ENCODE data around the gene KLHL25. TPM values are rescaled to one million over a fixed set of nuclear protein-coding genes. Genes with fewer than 3 reads are reported as not detected.
"Not testable (repeated sequence)": the region's sequence is repeated elsewhere in the genome, so short reads cannot be mapped to it uniquely, and the experiment has no call there.

Gene KLHL25
- total RNA-seq, 1 donor from 2014 or later: 12.5 TPM

DNA sequence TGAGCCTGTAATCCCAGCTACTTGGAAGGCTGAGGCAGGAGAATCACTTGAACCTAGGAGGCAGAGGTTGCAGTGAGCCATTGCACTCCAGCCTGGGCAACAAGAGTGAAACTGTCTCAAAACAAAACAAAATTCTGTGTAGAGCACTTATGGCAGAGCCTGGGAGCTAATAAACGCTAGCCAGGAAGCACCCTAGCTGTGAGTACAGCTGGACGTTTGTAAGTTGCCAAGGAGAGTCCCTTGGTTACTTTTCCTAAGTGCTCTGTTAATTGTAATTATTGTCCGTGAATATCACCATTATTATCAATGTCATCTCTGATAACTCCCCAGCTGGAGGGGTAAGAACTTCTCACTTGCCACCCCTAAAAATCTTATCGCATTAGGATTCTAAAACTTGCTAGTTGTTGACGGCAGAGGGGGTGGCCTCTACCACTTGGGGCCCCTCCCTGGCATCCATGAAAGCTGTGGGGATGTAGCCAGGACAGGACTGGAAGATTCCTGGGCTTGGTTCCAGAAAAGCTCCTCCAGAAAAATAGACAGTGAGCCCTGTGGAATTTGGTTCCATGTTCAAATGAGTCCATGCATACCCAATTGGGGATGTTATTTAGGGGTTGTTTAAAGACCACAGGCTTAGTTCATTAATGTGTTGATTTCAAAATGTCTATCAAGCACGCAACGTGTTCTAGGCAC, 9.9 kb upstream of the KLHL25 start:
- DNase-seq (ENCODE audit: low spot score): no peak

DNA sequence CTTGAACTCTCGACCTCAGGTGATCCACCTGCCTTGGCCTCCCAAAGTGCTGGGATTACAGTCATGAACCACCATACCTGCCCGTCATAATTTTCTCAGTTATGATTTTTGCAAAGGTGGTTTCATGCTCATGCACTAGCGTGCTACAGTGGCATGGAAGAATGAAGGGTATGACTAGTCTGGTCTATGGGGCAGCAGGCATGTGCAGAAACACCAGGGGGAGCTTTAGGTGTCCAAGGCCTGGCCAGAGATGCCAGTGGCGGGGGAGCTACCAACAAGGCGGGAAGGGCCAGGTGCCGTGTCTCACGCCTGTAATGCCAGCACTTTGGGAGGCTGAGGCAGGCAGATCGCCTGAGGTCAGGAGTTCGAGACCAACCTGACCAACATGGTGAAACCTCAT, 7.9 kb upstream of the KLHL25 start:
- DNase-seq (ENCODE audit: low spot score): not testable (repeated sequence)

DNA sequence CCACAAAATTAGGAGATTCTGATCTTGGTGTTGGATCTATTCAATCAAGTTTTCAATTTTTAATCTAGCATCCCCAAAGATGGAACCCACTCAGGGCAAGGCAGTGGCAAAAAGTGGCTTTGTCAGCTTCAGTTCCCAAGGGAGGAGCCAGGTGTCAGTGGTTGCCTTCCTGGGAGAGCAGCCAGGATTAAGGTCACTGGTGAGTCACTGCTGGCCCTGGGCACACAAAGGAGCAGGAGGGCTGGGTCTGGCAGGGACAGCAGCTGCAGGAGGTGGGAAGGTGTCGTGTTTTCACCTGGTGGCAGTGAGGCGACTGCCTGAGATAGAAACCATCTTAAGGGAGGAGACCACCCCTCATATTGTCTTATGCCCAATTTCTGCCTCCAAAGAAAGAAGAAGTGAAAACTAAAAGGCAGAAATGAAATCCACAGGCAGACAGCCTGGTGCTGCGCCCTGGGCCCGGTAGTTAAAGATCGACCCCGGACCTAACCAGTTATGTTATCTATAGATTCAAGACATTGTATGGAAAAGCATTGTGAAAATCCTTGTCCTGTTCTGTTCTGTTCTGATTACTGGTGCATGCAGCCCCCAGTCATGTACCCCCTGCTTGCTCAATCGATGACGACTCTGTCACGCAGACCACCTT, 5.9 kb upstream of the KLHL25 start:
- DNase-seq (ENCODE audit: low spot score): peak; percentile 85

GRCh38 chr15:85796371-85796770, 1.6 kb upstream of the KLHL25 start:
- DNase-seq (ENCODE audit: low spot score): not testable (repeated sequence)

- peak; percentile 46 for DNase-seq (ENCODE audit: low spot score)
Observed at GRCh38 chr15:85795337-85796305, 896 bp upstream of the KLHL25 start.

DNA sequence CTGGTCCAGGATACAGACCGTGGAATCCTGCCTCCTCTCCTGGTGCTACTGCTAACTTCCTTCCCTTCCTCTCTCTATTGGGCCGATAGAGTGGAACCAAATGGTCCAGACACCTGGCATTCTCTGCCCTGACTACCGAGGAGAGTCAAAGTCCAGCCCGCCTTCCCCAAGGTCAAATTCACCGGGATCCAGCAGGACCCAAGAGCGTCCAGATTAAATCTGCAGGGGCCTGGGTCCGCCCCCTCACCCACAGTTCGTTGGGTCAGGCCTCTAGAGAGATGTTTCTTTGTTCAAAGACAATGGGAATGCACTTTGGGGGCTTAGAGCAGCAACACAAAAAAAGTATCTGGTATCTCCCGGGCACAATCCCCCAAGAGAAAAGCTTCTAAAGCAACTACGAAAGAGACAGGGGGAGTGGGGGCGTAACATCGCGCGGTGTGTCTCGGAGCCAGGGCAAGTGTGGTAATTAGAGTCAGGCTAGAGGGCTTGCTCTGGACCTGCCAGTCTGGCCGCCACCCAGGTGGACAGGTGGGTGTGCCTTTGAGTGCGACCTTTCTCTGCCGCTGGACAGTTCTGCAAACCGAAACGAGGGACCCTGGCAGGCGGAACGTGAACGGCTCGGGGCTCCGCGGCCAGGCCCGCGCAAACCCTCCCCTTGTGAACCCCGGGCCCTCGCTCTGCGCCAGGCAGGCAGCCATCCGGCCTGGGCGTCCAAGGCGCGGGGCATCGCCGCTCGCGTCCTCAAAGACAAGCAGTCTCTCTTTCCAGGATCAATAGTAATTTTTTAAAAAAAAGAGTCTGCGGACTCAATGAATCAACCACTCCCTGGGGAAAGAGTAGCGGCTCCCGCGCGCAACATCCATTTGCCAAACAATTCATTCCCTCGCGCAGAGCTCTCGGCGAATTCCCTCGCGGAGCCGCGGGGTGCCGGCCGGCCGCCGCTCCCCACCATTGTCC, 806 bp downstream of the KLHL25 start:
- DNase-seq (ENCODE audit: low spot score): no peak

DNA sequence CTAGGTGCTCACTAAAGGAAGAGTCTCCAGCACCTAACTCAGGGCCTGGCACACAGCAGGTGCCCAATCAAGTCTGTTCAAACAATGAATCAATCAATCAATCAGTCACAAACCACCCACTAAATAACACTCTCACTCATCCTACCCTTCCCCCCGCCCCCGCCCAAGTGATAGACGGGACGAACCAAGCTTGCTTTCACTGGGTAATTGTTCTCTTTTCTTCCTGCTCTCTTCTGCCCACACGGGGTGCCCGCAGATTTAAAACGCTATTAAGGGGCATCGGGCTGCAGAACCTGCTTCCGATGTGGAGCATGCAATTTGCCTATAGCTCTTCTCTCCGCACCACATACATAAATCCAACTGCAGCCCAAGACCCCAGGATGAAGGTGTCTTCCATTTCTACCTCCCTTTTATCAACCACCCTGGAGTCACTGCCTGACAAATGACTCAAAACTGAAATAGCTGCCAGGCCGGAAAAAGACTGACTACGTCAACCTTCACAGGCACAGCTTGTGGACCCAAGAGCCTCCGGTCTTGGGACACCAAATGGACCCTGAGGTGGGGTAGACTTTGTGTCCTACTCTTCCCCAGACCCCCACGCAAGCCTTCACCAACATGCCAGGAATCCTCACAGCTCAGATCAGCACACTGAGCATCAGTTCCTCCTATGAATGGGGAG, 1.7 kb downstream of the KLHL25 start:
- DNase-seq (ENCODE audit: low spot score): no peak

- no peak for DNase-seq (ENCODE audit: low spot score)
Observed at GRCh38 chr15:85792102-85792731, 2.5 kb downstream of the KLHL25 start.

- DNase-seq (ENCODE audit: low spot score): no peak
Observed at GRCh38 chr15:85789496-85789875, 5.2 kb downstream of the KLHL25 start.

DNA sequence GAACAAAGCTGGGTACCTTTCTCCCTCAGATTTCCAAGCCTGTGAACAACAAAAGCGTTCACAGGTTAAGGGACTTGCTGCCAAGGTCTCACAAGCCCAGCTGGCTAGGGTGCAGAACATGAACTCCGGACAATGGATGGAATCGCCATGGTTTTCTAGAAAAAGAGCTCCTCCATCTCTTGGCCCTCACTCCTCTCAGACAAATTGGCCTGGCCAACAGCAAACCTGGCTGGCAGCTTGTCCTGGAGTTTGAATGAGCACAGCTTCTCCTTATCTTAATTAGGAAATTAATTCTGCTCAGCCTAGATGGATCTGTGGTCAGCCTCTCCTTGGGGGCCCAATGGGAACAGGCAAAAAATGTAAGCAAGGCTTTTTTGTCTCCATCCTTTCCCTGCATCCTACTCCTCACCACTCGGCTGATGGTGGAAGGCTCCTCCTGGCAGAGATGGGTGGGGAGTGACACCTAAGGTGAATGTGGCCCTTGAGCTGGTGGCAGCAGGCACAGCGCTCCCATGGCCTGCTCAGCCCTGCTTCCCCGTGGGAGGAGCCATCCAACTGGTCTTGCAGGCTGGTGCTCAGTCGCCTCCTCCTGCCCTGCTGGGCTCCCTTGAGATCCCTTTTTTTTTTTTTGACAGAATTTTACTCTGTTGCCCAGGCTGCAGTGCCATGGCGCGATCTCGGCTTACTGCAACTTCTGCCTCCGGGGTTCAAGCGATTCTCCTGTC, 5.8 kb downstream of the KLHL25 start:
- peak; percentile 79 for DNase-seq (ENCODE audit: low spot score)

DNA sequence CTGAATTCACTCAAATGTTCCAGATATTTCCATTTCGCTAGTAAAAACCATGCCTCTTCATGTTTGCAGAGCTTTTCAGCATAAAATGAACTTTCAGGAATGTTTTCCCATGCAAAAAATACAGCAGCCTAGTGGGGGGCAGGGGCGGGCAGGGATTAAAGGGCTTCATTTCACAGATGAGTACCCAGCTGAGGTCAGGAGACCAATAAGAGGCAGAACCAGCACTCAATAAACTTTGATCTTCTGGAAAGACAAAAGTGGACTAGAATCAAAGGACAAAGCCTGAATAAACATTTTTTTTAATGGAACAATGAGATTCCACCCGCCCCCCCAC, 8.0 kb downstream of the KLHL25 start:
- DNase-seq (ENCODE audit: low spot score): no peak

DNA sequence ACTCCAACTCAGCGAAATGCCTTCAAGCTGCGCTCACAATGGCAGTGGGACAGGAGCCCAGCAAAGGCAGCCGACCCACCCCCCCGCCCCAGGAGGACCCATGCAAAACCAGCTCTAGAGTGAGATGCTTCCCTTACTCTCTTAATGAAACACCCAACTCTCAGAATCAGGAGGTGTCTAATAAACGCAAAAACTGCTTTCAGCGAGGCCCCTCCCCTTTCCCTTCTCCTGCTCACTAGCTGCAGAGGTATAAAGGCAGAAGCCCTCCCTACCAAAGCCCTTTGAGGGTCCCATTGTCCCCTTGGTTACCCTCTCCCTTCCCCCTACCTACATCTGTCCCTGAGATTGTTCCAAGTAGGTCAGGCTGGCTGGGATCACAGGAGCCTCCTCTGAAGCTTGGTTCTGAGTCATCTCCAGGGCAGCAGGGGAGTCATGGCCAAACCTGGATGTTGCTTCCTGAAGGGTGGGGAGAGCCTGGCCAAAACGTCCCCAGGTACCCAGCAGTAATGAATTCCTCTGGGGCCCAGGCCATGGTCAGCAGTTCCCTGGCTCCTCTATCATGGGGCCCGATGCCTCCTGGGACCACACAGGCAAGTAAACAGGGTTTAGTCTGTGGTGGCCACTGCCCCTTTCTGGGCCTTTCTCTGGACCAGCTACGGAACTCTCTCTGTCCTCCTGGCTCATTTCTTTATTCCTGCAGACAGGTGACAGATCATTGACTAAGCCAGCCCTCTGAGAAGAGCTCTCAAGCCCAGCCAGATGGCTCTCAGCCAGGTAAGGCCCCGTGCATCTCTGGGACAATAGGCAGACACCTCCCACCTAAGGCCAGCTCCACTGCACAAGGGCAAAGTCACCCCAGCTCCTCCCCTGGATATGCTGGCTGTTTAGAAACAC, 8.6 kb downstream of the KLHL25 start:
- DNase-seq (ENCODE audit: low spot score): peak; percentile 87

DNA sequence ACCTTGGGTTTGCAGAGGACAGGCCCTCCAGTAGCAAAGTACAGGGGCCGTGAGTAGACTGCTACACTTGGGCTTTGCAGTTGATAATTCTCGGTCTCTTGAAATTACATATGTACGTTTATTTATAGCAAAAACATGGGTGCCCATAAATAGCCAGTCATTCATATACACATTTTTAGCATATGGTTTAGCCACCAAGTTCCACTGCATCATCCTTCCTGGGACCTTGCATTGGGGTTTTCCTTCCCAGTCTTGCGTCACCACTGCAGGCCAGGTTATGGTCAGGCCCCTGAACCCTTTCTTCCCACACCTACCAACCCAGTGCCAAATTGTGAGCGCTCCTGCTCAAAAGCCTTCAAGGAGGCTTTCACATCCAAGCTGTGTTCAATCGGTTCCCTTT, 12.7 kb downstream of the KLHL25 start:
- no peak for DNase-seq (ENCODE audit: low spot score)

- DNase-seq (ENCODE audit: low spot score): no peak
Observed at GRCh38 chr15:85781099-85781498, 13.6 kb downstream of the KLHL25 start.

DNA sequence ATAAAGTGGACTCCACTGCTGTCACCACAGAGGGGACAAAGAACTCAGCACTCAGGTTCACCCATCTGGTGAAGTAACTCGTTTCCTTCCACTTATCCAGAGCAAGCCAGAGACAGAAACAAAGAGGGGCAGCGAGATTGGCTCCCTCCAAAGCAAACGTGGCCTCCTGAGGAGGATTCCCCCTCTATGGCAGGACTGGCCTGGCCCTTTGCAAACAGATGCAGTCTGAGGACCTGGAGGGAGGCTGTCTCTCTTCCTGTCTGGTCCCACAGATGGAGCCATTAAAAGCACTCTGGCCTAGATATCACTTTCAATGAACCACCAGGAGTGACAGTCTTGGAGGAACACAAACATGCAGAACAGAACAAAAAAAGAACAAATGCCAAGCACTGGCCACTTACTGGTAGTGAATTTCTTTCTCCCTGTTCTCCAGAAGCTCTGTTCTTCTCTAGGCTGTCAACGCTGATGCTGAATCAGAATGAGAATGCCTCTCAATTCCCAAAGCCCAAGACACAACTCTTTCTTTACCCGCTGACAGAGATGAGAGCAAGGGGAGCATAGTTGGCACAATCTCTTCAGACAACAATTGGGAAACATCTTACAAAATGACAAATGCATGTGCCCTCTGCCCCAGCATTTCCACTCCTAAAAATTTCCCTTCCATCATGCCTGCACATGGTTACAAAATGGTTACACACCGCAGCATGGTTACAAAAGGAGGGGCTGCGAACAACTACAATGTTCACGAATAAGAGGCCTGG, 14.3 kb downstream of the KLHL25 start:
- DNase-seq (ENCODE audit: low spot score): no peak

- no peak for DNase-seq (ENCODE audit: low spot score)
Observed at GRCh38 chr15:85779249-85779648, 15.5 kb downstream of the KLHL25 start.

DNA sequence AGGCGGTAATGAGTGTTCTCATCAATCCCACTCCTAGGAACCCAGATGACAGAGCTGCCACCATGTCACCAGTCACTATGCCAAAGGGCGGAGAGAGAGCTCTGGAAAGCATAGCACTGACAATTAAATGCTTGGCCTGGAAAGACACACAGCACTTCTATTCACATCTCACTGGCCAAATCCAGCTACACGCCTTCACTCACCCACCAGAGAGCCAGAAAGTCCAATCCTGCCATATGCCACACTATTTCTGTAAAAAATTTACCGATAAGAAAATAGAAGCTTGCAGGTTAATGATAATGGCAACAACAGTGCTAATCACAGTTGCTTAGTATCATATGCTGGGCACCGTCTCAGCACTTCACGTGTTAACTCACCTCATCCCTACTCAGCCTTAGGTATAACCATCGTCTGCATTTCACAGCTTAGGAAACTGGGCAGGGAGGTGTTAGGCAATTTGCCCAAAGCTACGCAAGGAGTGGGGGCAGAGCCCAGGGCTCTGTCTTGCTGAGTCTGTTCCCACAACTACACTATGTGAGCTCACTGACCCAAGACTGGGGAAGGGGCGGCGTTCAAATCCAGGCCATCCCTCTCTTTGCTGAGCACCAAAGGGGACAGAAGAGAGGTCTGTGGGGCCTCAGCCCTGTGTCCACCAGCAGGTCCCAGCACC, 16.5 kb downstream of the KLHL25 start:
- DNase-seq (ENCODE audit: low spot score): no peak
